HepG2 (cell line): Measurements from ENCODE around the gene SRF. TPM values are rescaled to one million over a fixed set of nuclear protein-coding genes. Genes with fewer than 3 reads are reported as not detected.

Source experiments
- AHR ChIP-seq: IDR thresholded peaks from 2 replicates; pipeline ENCODE4 v1.6.1; 2018; ENCODE audit warnings: missing genetic modification reagents, missing compliant biosample characterization
- CAMTA2 ChIP-seq: sonication (generic); formaldehyde crosslinking; IDR thresholded peaks from 2 replicates; pipeline ENCODE4 v1.4.0; 2020; ENCODE audit warnings: mild to moderate bottlenecking, missing genetic modification reagents, borderline replicate concordance
- GMEB2 ChIP-seq: IDR thresholded peaks from 2 replicates; pipeline ENCODE4 v1.6.1; 2016; ENCODE audit warnings: missing biosample characterization, missing genetic modification reagents, low read depth
- HHEX ChIP-seq: IDR thresholded peaks from 2 replicates; pipeline ENCODE4 v1.6.1; 2016; ENCODE audit warnings: control low read depth
- HMG20B ChIP-seq: conservative IDR thresholded peaks from 2 replicates; pipeline ENCODE4 v1.6.1; 2016; ENCODE audit warnings: missing genetic modification reagents, missing compliant biosample characterization
- HOXA9 ChIP-seq: sonication (generic); formaldehyde crosslinking; IDR thresholded peaks from 2 replicates; pipeline ENCODE4 v1.8.1; 2022; ENCODE audit warnings: missing genetic modification reagents, mild to moderate bottlenecking, moderate library complexity, borderline replicate concordance
- IRX3 ChIP-seq: sonication (generic); formaldehyde crosslinking; IDR thresholded peaks from 2 replicates; pipeline ENCODE4 v1.8.1; 2023; ENCODE audit warnings: mild to moderate bottlenecking, low read depth, missing genetic modification reagents, borderline replicate concordance
- KDM3A ChIP-seq: IDR thresholded peaks from 2 replicates; pipeline ENCODE4 v1.6.1; 2018; ENCODE audit warnings: low read depth, missing compliant biosample characterization
- MAFG ChIP-seq: sonication (generic); formaldehyde crosslinking; IDR thresholded peaks from 2 replicates; pipeline ENCODE4 v1.5.1; 2020; ENCODE audit warnings: mild to moderate bottlenecking, missing genetic modification reagents
- MED13 ChIP-seq: sonication (generic); formaldehyde crosslinking; IDR thresholded peaks from 2 replicates; pipeline ENCODE4 v1.5.0; 2020; ENCODE audit warnings: missing genetic modification reagents
- MTA1 ChIP-seq: sonication (generic); formaldehyde crosslinking; IDR thresholded peaks from 2 replicates; pipeline ENCODE4 v1.4.0; 2020; ENCODE audit warnings: missing genetic modification reagents, mild to moderate bottlenecking, borderline replicate concordance
- NFATC3 ChIP-seq: sonication (generic); formaldehyde crosslinking; IDR thresholded peaks from 2 replicates; pipeline ENCODE4 v1.5.1; 2020; ENCODE audit warnings: mild to moderate bottlenecking, missing genetic modification reagents
- NR0B2 ChIP-seq: sonication (generic); formaldehyde crosslinking; IDR thresholded peaks from 2 replicates; pipeline ENCODE4 v1.4.0; 2020; ENCODE audit warnings: mild to moderate bottlenecking, missing genetic modification reagents
- NR2F1 ChIP-seq, 2 experiments: fragments of 450-650 bp in 1 of 2; formaldehyde crosslinking in 1 of 2; IDR thresholded peaks; 2 replicates each; pipeline versions ENCODE4 v1.5.0 to v1.6.1; 2016 to 2020; ENCODE audit warnings: mild to moderate bottlenecking in 1 of 2, missing compliant biosample characterization in 1 of 2, missing genetic modification reagents in 1 of 2, moderate library complexity in 1 of 2
- PHF21A ChIP-seq: sonication (generic); formaldehyde crosslinking; IDR thresholded peaks from 2 replicates; pipeline ENCODE4 v1.5.0; 2020; ENCODE audit warnings: mild to moderate bottlenecking, missing genetic modification reagents
- PHF8 ChIP-seq: sonication (generic); formaldehyde crosslinking; IDR thresholded peaks from 2 replicates; pipeline ENCODE4 v1.5.0; 2020; ENCODE audit warnings: missing genetic modification reagents
- SMYD3 ChIP-seq: sonication (generic); formaldehyde crosslinking; IDR thresholded peaks from 2 replicates; pipeline ENCODE4 v1.8.1; 2023; ENCODE audit warnings: mild to moderate bottlenecking, missing genetic modification reagents
- SNAI1 ChIP-seq: sonication (generic); formaldehyde crosslinking; IDR thresholded peaks from 2 replicates; pipeline ENCODE4 v1.5.0; 2020; ENCODE audit warnings: mild to moderate bottlenecking, missing genetic modification reagents, borderline replicate concordance
- TEAD3 ChIP-seq: optimal IDR thresholded peaks from 2 replicates; pipeline ENCODE3; 2016; ENCODE audit warnings: borderline replicate concordance
- THAP8 ChIP-seq: sonication (generic); formaldehyde crosslinking; IDR thresholded peaks from 2 replicates; pipeline ENCODE4 v1.5.1; 2020; ENCODE audit warnings: missing genetic modification reagents, mild to moderate bottlenecking, borderline replicate concordance
- ZBTB8A ChIP-seq: sonication (generic); formaldehyde crosslinking; IDR thresholded peaks from 2 replicates; pipeline ENCODE4 v1.4.0; 2020; ENCODE audit warnings: mild to moderate bottlenecking, low read depth, missing genetic modification reagents, borderline replicate concordance
- ZFP90 ChIP-seq: sonication (generic); formaldehyde crosslinking; IDR thresholded peaks from 2 replicates; pipeline ENCODE4 v1.8.0; 2022; ENCODE audit warnings: missing genetic modification reagents, mild to moderate bottlenecking, inconsistent platforms, borderline replicate concordance
- ZNF33B ChIP-seq: sonication (generic); formaldehyde crosslinking; IDR thresholded peaks from 2 replicates; pipeline ENCODE4 v1.5.1; 2020; ENCODE audit warnings: mild to moderate bottlenecking, missing genetic modification reagents
- ZNF343 ChIP-seq: sonication (generic); formaldehyde crosslinking; IDR thresholded peaks from 2 replicates; pipeline ENCODE4 v1.4.0; 2020; ENCODE audit warnings: mild to moderate bottlenecking, missing genetic modification reagents
- ZNF431 ChIP-seq: sonication (generic); formaldehyde crosslinking; IDR thresholded peaks from 2 replicates; pipeline ENCODE4 v1.9.0; 2022; ENCODE audit warnings: missing genetic modification reagents, low read depth, mild to moderate bottlenecking, borderline replicate concordance
- ZNF678 ChIP-seq: sonication (generic); formaldehyde crosslinking; IDR thresholded peaks from 2 replicates; pipeline ENCODE4 v1.4.0; 2020; ENCODE audit warnings: mild to moderate bottlenecking, missing genetic modification reagents
- ZNF724P ChIP-seq: sonication (generic); formaldehyde crosslinking; IDR thresholded peaks from 2 replicates; pipeline ENCODE4 v1.8.0; 2022; ENCODE audit warnings: missing genetic modification reagents, borderline replicate concordance
- polyA plus RNA-seq, 8 experiments: library from polyadenylated mRNA; depleted of rRNA in 3 of 8; stranded (reverse) in 7 of 8; unstranded in 1 of 8; fragments of >200 nt; fragmentation: Illumina TruSeq in 4 of 8; extraction: Trizol in 4 of 8; gene quantifications; 2 replicates each; pipeline versions ENCODE4 v1.2.1 to v1.2.3, GENCODE V29; 2011 to 2016; ENCODE audit warnings: low read depth in 4 of 8, missing spikeins in 1 of 8, mixed read lengths in 1 of 8; ENCODE audit not compliant: insufficient read depth in 1 of 8
- total RNA-seq, 5 experiments: library from RNA; depleted of rRNA; stranded (reverse); fragments of >200 nt; fragmentation: Illumina TruSeq; extraction: Trizol; gene quantifications; 2 replicates each; pipeline ENCODE4 v1.2.3, GENCODE V29; 2016; ENCODE audit warnings: low read depth in 1 of 5
- TF ChIP-seq, protein P1 (sequence below): sonication (generic); formaldehyde crosslinking; IDR thresholded peaks from 2 replicates; pipeline ENCODE4 v1.8.1; 2023; ENCODE audit warnings: mild to moderate bottlenecking, moderate library complexity, missing genetic modification reagents

The SRF gene
- total and polyA plus RNA-seq, 2 of the 13 experiments (the other 11 are each of a cell fraction or from before 2014, with no cell fraction given): 25.5 to 44.1 TPM

DNA sequence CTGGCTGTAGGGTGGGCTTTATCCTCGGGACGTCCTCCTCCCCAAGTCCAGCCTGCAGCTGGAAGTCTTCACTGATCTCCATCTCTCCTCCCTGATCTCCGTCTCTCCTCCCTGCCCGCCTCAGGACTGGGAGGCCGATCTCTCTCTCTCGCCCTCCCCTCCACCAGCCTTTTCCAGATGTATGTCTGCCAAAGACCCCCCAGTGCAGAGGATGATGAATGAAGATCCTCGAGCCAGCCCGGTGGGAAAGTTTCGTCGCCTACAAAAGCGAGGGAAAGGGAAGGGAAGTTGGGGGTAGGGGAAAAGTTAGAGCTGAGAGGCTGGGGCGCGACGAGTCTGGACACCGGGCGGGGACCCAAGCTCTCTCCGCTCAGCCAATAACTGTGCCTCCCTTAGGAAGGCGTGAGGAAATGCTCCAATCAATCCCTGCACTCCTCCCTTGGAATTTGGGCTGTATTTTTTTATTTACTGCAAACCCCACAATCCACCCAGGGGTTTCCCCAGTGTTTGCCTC, 595 bp upstream of the SRF start (continued):
- TF ChIP-seq ZNF678 (CRISPR knock-in tag): peak; percentile 56; the same call in 1 of the 2 replicates
- TF ChIP-seq, protein P1, sequence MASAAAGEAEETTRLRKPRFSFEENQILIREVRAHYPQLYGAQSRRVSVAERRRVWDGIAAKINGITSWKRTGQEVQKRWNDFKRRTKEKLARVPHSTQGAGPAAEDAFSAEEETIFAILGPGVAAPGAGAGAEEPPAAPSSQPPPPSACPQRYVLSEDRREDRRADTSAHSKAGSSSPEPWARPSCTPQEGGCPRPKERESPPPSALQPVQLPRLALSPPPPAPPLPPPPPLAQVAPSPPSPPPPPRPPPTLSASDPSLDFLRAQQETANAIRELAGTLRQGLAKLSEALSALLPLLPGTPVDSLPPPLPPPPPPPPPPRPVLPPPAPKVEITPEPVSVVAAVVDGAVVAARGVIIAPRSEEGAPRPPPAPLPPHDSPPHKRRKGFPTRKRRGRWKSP (CRISPR knock-in tag): peak; percentile 35; the same call in 1 of the 2 replicates
- peak; percentile 50; the same call in 1 of the 2 replicates for TF ChIP-seq ZBTB8A (CRISPR knock-in tag)
- TF ChIP-seq MTA1 (CRISPR knock-in tag): 0 out of 2 replicates have a peak, but pooled peaks have one; percentile 26
- TF ChIP-seq NR2F1 (CRISPR knock-in tag; IDR thresholded peaks at IDR 0.05): no peak
- TF ChIP-seq IRX3 (CRISPR knock-in tag): 0 out of 2 replicates have a peak, but pooled peaks have one; percentile 21
- peak; percentile 88 for TF ChIP-seq NR0B2 (CRISPR knock-in tag)
- TF ChIP-seq NFATC3 (CRISPR knock-in tag): no peak
- no peak for TF ChIP-seq ZNF431
- TF ChIP-seq PHF21A: no peak
- TF ChIP-seq ZNF33B (CRISPR knock-in tag): no peak; the same call in 1 of the 2 replicates
- no peak for TF ChIP-seq MAFG (CRISPR knock-in tag)
- TF ChIP-seq THAP8 (CRISPR knock-in tag): peak; percentile 63; the same call in 1 of the 2 replicates
- 0 out of 2 replicates have a peak, but pooled peaks have one; percentile 72 for TF ChIP-seq CAMTA2 (CRISPR knock-in tag)
- TF ChIP-seq SMYD3 (CRISPR knock-in tag): 0 out of 2 replicates have a peak, but pooled peaks have one; percentile 16
- TF ChIP-seq GMEB2: no peak
- 0 out of 2 replicates have a peak, but pooled peaks have one; percentile 47 for TF ChIP-seq HOXA9 (CRISPR knock-in tag)
- TF ChIP-seq KDM3A (CRISPR knock-in tag): peak; percentile 69; the same call in 1 of the 2 replicates
- TF ChIP-seq HHEX (CRISPR knock-in tag): no peak
- peak; percentile 66; the same call in 1 of the 2 replicates for TF ChIP-seq MED13 (CRISPR knock-in tag)
- peak; percentile 64 for TF ChIP-seq TEAD3 (CRISPR knock-in tag)
- no peak for TF ChIP-seq AHR (CRISPR knock-in tag)
- TF ChIP-seq ZNF343 (CRISPR knock-in tag): peak; percentile 42; the same call in 1 of the 2 replicates
- peak; percentile 60; the same call in 1 of the 2 replicates for TF ChIP-seq ZNF724P (CRISPR knock-in tag)
- peak; percentile 63; the same call in 1 of the 2 replicates for TF ChIP-seq PHF8 (CRISPR knock-in tag)
- TF ChIP-seq ZFP90 (CRISPR knock-in tag): 0 out of 2 replicates have a peak, but pooled peaks have one; percentile 42
- peak; percentile 62; the same call in 1 of the 2 replicates for TF ChIP-seq HMG20B
- no peak for TF ChIP-seq SNAI1 (CRISPR knock-in tag)
